ENCODE data around the gene TNS3.

TNS3 gene

DNA sequence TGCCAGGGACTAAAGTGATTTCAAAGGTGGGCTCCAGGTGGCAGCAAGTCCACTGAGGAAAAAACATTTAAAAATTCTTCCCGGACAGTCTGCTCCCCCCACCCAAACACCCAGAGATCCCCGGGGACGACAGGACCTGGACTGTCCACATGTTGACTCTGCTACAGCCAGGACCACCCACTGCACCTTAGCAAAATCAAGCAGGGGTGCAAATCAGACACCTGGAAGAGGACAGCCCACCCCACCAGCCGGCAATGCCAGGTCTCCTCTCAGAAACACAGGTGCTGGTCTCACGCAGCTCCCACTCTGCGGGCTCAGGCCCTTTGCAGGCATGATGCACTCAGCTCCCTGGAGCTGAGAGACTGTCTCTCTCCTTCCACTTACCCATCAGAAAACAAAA lies 251.9 kb downstream of the TNS3 start:
- Histone ChIP-seq H3K4me1 (ENCODE audit: control insufficient read depth, insufficient read depth, low read depth, low read length) (peaks cover 41% of the 10 kb centered on the region), H3K23ac (ENCODE audit: low read length in 2 of 2) (no peak overlapping the region), H3K4ac (ENCODE audit: low read depth in 1 of 2, low read length in 2 of 2) (peak overlapping the region in 1 of 2 experiments; percentile 29), H3K18ac (ENCODE audit: low read depth in 1 of 2, low read length in 2 of 2) (peak overlapping the region; percentile 73 to 99), H3K9ac (ENCODE audit: low read length) (no peak overlapping the region), H4K91ac (ENCODE audit: low read length) (peak overlapping the region; percentile 90), H2AK5ac (ENCODE audit: low read length, severe bottlenecking) (no peak overlapping the region), H3K4me3 (ENCODE audit: insufficient read depth in 1 of 2, low read depth in 1 of 2, low read length in 2 of 2) (no peak overlapping the region), H2BK5ac (ENCODE audit: low read depth, low read length, poor library complexity, severe bottlenecking) (no peak overlapping the region), H2BK12ac (ENCODE audit: low read length in 2 of 2) (peak overlapping the region in 1 of 2 experiments; percentile 89), H3K14ac (ENCODE audit: low read length in 2 of 2) (peak overlapping the region in 1 of 2 experiments; percentile 26), H2BK120ac (ENCODE audit: low read depth, low read length) (peak overlapping the region; percentile 11), H3K36me3 (ENCODE audit: control insufficient read depth in 1 of 2, insufficient read depth in 2 of 2, low read depth in 1 of 2, low read length in 2 of 2) (peaks cover 0 to 28% of the 10 kb centered on the region in 2 experiments), H3K27ac (ENCODE audit: low read length, poor library complexity, severe bottlenecking) (no peak overlapping the region), H3K4me2 (ENCODE audit: low read length, poor library complexity, severe bottlenecking) (no peak overlapping the region), H3K79me1 (replicated peaks; ENCODE audit: low read length, poor library complexity, severe bottlenecking) (peaks cover 33% of the 10 kb centered on the region), H2BK15ac (ENCODE audit: low read depth, poor library complexity, severe bottlenecking) (no peak overlapping the region), H2AFZ (ENCODE audit: low read depth, low read length) (no peak overlapping the region), H3K27me3 (ENCODE audit: control insufficient read depth in 1 of 2, insufficient read depth in 1 of 2, low read length in 2 of 2) (peaks cover 0 to 15% of the 10 kb centered on the region in 2 experiments), H3K9me3 (ENCODE audit: control insufficient read depth, low read length) (no peaks in the 10 kb centered on the region), H4K8ac (ENCODE audit: low read length) (peak overlapping the region; percentile 86)
- DNase-seq: no peak
- 69% methylated on average over 6 of the region's 6 CpGs for WGBS

GRCh38 chr7:47329320-47329926 lies 252.5 kb downstream of the TNS3 start:
- peak; percentile 90 for DNase-seq
- H2BK5ac ChIP-seq (ENCODE audit: low read depth, low read length, poor library complexity, severe bottlenecking): no peak overlapping the region
- H3K14ac ChIP-seq (ENCODE audit: low read length in 2 of 2): peak overlapping the region in 1 of 2 experiments; percentile 81
- H2BK120ac ChIP-seq (ENCODE audit: low read depth, low read length): peak overlapping the region; percentile 57
- H4K8ac ChIP-seq (ENCODE audit: low read length): peak overlapping the region; percentile 86
- peak overlapping the region; percentile 56 to 94 for H3K4ac ChIP-seq (ENCODE audit: low read depth in 1 of 2, low read length in 2 of 2)
- peaks cover 41% of the 10 kb centered on the region for H3K4me1 ChIP-seq (ENCODE audit: control insufficient read depth, insufficient read depth, low read depth, low read length)
- peaks cover 35% of the 10 kb centered on the region for H3K79me1 ChIP-seq (replicated peaks; ENCODE audit: low read length, poor library complexity, severe bottlenecking)
- H4K91ac ChIP-seq (ENCODE audit: low read length): peak overlapping the region; percentile 99
- peak overlapping the region in 1 of 2 experiments; percentile 96 for H3K23ac ChIP-seq (ENCODE audit: low read length in 2 of 2)
- no peak overlapping the region for H3K27ac ChIP-seq (ENCODE audit: low read length, poor library complexity, severe bottlenecking)
- WGBS: 22% methylated on average over 19 of the region's 19 CpGs
- peak overlapping the region; percentile 96 to 99 for H3K18ac ChIP-seq (ENCODE audit: low read depth in 1 of 2, low read length in 2 of 2)
- H3K36me3 ChIP-seq (ENCODE audit: control insufficient read depth in 1 of 2, insufficient read depth in 2 of 2, low read depth in 1 of 2, low read length in 2 of 2): peaks cover 0 to 29% of the 10 kb centered on the region in 2 experiments
- no peak overlapping the region for H2AFZ ChIP-seq (ENCODE audit: low read depth, low read length)
- no peak overlapping the region for H3K9ac ChIP-seq (ENCODE audit: low read length)
- H2BK12ac ChIP-seq (ENCODE audit: low read length in 2 of 2): peak overlapping the region; percentile 91 to 99
- no peak overlapping the region for H3K4me3 ChIP-seq (ENCODE audit: insufficient read depth in 1 of 2, low read depth in 1 of 2, low read length in 2 of 2)
- peak overlapping the region; percentile 68 for H2BK15ac ChIP-seq (ENCODE audit: low read depth, poor library complexity, severe bottlenecking)
- H3K9me3 ChIP-seq (ENCODE audit: control insufficient read depth, low read length): no peaks in the 10 kb centered on the region
- peak overlapping the region; percentile 27 for H2AK5ac ChIP-seq (ENCODE audit: low read length, severe bottlenecking)
- no peak overlapping the region for H3K4me2 ChIP-seq (ENCODE audit: low read length, poor library complexity, severe bottlenecking)
- H3K27me3 ChIP-seq (ENCODE audit: control insufficient read depth in 1 of 2, insufficient read depth in 1 of 2, low read length in 2 of 2): peaks cover 0 to 15% of the 10 kb centered on the region in 2 experiments

DNA sequence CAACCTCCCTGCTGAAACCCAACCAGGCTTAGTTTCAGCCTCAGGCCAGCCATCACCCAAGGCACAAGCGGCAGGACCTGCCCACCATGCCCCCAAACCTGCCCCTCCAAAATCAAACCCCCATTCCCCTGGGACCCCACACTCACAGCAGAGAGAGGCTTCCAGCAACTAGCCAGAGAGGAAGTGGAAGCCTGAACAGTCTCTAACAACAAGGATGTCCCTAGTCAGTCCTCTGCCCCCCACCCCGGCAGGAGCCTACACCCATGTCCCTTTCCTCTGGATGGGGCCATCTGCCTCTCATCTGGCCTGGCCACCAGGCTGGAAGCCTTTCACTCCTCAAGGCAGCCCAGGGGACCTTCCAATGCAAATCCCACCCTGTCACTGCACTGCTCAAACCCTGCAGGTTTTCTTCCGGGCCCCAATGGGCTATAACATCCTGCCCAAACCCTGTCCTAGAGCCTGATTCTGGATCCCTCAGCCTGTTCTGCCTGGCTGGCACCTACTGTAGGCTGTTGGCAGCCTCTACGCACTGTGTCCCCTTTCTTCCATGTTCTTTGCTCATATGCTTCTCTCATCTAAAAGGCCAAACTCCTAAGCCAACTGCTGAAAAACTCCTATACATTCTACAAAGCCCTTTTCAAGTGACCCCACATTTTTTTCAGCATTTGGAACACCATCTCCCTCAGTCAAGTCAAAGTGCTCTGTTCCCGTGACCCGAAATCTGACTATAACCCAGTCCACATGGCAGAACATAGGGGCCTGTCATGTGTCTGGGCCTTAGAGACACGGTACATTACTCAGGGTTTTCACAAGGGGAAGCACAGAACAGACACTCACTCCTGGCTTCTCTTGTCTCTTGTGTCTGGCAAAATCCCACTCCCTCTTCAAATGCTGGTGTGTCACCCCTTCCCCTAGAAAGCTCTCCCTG lies 253.3 kb downstream of the TNS3 start:
- Histone ChIP-seq H3K18ac (ENCODE audit: low read depth in 1 of 2, low read length in 2 of 2) (peak overlapping the region; percentile 90 to 99), H3K9me3 (ENCODE audit: control insufficient read depth, low read length) (no peaks in the 10 kb centered on the region), H2AK5ac (ENCODE audit: low read length, severe bottlenecking) (peak overlapping the region; percentile 69), H2BK5ac (ENCODE audit: low read depth, low read length, poor library complexity, severe bottlenecking) (no peak overlapping the region), H3K36me3 (ENCODE audit: control insufficient read depth in 1 of 2, insufficient read depth in 2 of 2, low read depth in 1 of 2, low read length in 2 of 2) (peaks cover 0 to 29% of the 10 kb centered on the region in 2 experiments), H3K9ac (ENCODE audit: low read length) (peak overlapping the region; percentile 73), H2BK15ac (ENCODE audit: low read depth, poor library complexity, severe bottlenecking) (peak overlapping the region; percentile 68), H3K27ac (ENCODE audit: low read length, poor library complexity, severe bottlenecking) (peak overlapping the region; percentile 43), H3K4me1 (ENCODE audit: control insufficient read depth, insufficient read depth, low read depth, low read length) (peaks cover 41% of the 10 kb centered on the region), H3K4me3 (ENCODE audit: insufficient read depth in 1 of 2, low read depth in 1 of 2, low read length in 2 of 2) (peak overlapping the region in 1 of 2 experiments; percentile 56), H4K91ac (ENCODE audit: low read length) (peak overlapping the region; percentile 99), H3K23ac (ENCODE audit: low read length in 2 of 2) (peak overlapping the region in 1 of 2 experiments; percentile 96), H3K27me3 (ENCODE audit: control insufficient read depth in 1 of 2, insufficient read depth in 1 of 2, low read length in 2 of 2) (peaks cover 0 to 15% of the 10 kb centered on the region in 2 experiments), H2AFZ (ENCODE audit: low read depth, low read length) (no peak overlapping the region), H2BK12ac (ENCODE audit: low read length in 2 of 2) (peak overlapping the region; percentile 75 to 99), H3K14ac (ENCODE audit: low read length in 2 of 2) (peak overlapping the region in 1 of 2 experiments; percentile 95), H3K79me1 (replicated peaks; ENCODE audit: low read length, poor library complexity, severe bottlenecking) (peaks cover 33% of the 10 kb centered on the region), H3K4me2 (ENCODE audit: low read length, poor library complexity, severe bottlenecking) (peak overlapping the region; percentile 39), H4K8ac (ENCODE audit: low read length) (peak overlapping the region; percentile 95), H3K4ac (ENCODE audit: low read depth in 1 of 2, low read length in 2 of 2) (peak overlapping the region; percentile 56 to 96), H2BK120ac (ENCODE audit: low read depth, low read length) (peak overlapping the region; percentile 57)
- peak; percentile 74 for DNase-seq
- 53% methylated on average over 7 of the region's 7 CpGs for WGBS

Measured in mesenchymal stem cell (in vitro differentiated cells and primary cell).